Brain microvascular endothelial cell (primary cell): Measurements from ENCODE around the gene INPP4B.
"Not testable (repeated sequence)": the region's sequence is repeated elsewhere in the genome, so short reads cannot be mapped to it uniquely, and the experiment has no call there.

Source experiments
- DNase-seq: peaks from one replicate; pipeline ENCODE4 v3.0.0-alpha.2; 2020
- H3K27ac ChIP-seq: fragments of 250-450 bp; sonication (Bioruptor Pico); 2 replicates; pipeline ENCODE4 v1.5.1; 2020; ENCODE audit warnings: mild to moderate bottlenecking, moderate library complexity
- H3K27me3 ChIP-seq: fragments of 250-450 bp; sonication (Bioruptor Pico); replicated peaks from 2 replicates; pipeline ENCODE4 v1.5.1; 2020; ENCODE audit warnings: mild to moderate bottlenecking
- H3K36me3 ChIP-seq: fragments of 250-450 bp; sonication (Bioruptor Pico); replicated peaks from 2 replicates; pipeline ENCODE4 v1.5.1; 2020; ENCODE audit warnings: mild to moderate bottlenecking
- H3K4me3 ChIP-seq: 2 replicates; pipeline ENCODE4 v1.5.1; 2011; ENCODE audit warnings: low read depth, mild to moderate bottlenecking, control low read depth, low read length, moderate library complexity
- in situ Hi-C: cut with HindIII; loops from 2 replicates; pipeline ENCODE4 v1.10.0; 2017; ENCODE audit warnings: low sequenced_read_pairs, low pct_ligation_motif_present
- TF ChIP-seq, protein P1 (sequence below): IDR thresholded peaks from 2 replicates; pipeline ENCODE4 v1.5.1; 2011; ENCODE audit warnings: low read depth, mild to moderate bottlenecking, moderate library complexity, low read length, control low read depth, inconsistent platforms; ENCODE audit errors: missing control alignments

INPP4B gene

DNA sequence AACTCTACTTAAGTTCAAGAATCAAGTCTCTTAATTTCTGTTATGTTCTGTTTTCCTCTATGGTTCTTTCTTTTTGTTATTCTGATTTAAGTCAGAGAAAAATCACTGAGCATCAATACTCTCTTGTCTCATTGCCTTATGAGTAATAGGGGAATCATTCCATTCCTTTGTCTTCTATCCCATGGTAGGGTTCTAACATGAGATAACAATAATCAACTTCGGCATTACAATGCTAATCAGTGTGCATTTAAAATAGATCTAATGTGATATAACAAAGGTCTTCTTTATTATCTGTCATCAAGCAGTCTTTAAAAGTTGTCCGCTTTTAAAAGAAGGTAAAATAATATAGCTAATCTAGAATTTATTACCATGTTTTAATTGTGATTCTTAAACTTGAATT lies 762.8 kb downstream of the INPP4B start:
- Histone ChIP-seq H3K27me3 (no peaks in the 10 kb centered on the region), H3K36me3 (no peaks in the 10 kb centered on the region), H3K27ac (no peak overlapping the region), H3K4me3 (no peak overlapping the region)
- TF ChIP-seq, protein P1, sequence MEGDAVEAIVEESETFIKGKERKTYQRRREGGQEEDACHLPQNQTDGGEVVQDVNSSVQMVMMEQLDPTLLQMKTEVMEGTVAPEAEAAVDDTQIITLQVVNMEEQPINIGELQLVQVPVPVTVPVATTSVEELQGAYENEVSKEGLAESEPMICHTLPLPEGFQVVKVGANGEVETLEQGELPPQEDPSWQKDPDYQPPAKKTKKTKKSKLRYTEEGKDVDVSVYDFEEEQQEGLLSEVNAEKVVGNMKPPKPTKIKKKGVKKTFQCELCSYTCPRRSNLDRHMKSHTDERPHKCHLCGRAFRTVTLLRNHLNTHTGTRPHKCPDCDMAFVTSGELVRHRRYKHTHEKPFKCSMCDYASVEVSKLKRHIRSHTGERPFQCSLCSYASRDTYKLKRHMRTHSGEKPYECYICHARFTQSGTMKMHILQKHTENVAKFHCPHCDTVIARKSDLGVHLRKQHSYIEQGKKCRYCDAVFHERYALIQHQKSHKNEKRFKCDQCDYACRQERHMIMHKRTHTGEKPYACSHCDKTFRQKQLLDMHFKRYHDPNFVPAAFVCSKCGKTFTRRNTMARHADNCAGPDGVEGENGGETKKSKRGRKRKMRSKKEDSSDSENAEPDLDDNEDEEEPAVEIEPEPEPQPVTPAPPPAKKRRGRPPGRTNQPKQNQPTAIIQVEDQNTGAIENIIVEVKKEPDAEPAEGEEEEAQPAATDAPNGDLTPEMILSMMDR: no peak
- no peak for DNase-seq
- in situ Hi-C loops: no loop called here

- Histone ChIP-seq H3K4me3 (no peak overlapping the region), H3K27me3 (no peaks in the 10 kb centered on the region), H3K27ac (no peak overlapping the region), H3K36me3 (no peaks in the 10 kb centered on the region)
- TF ChIP-seq, protein P1: no peak
- in situ Hi-C loops: no loop called here
- peak; percentile 44 for DNase-seq
Measured at GRCh38 chr4:142081025-142081424, 765.1 kb downstream of the INPP4B start.

GRCh38 chr4:142079959-142080358 lies 766.1 kb downstream of the INPP4B start:
- TF ChIP-seq, protein P1: no peak
- in situ Hi-C loops: no loop called here
- Histone ChIP-seq H3K27me3 (no peaks in the 10 kb centered on the region), H3K27ac (no peak overlapping the region), H3K4me3 (no peak overlapping the region), H3K36me3 (no peaks in the 10 kb centered on the region)
- no peak for DNase-seq

DNA sequence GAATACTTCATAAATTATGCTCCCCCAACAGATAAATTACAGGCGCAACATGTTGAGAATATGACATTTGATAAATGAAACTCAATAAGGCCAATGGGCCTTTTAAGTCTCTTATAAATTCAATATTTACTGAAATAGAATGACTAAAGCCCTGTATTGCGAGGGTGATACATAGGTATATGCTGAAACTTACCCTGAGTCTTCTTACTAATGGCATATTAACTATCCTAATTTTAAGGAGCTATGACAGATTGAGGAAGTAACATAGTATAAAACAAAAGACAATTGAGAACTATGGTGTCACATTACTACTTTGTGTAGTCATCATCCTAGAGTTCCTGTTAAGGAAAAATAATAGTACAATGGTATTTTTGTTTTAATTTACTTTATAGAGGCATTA lies 769.1 kb downstream of the INPP4B start:
- no peak for DNase-seq
- H3K27me3 ChIP-seq: no peaks in the 10 kb centered on the region
- no peak overlapping the region for H3K4me3 ChIP-seq
- no peak overlapping the region for H3K27ac ChIP-seq
- H3K36me3 ChIP-seq: no peaks in the 10 kb centered on the region
- in situ Hi-C loops: no loop called here
- TF ChIP-seq, protein P1: no peak

GRCh38 chr4:142068304-142068703 lies 777.8 kb downstream of the INPP4B start:
- H3K36me3 ChIP-seq, H3K27me3 ChIP-seq, H3K4me3 ChIP-seq, DNase-seq, in situ Hi-C loops, H3K27ac ChIP-seq: not testable (repeated sequence)

DNA sequence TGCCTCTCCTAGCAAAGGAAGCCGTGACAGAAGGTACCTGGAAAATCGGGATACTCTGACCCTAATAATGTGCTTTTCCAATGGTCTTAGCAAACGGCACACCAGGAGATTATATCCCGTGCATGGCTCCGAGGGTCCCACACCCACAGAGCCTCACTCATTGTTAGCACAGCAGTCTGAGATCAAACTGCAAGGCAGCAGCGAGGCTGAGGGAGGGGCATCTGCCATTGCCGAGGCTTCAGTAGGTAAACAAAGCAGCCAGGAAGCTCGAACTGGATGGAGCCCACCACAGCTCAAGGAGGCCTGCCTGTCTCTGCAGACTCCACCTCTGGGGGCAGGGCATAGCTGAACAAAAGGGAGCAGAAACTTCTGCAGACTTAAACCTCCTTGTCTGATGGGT lies 779.5 kb downstream of the INPP4B start:
- DNase-seq, in situ Hi-C loops, H3K27ac ChIP-seq, H3K36me3 ChIP-seq, H3K4me3 ChIP-seq, H3K27me3 ChIP-seq: not testable (repeated sequence)

GRCh38 chr4:142065086-142065647 lies 780.9 kb downstream of the INPP4B start:
- Histone ChIP-seq H3K27me3 (no peaks in the 10 kb centered on the region), H3K36me3 (no peaks in the 10 kb centered on the region), H3K27ac (no peak overlapping the region), H3K4me3 (no peak overlapping the region)
- in situ Hi-C loops: no loop called here
- DNase-seq: no peak
- TF ChIP-seq, protein P1: no peak
